GM21529 (cell line): Measurements from ENCODE around the gene ZGPAT.

Source experiments
- ATAC-seq: cut with Tn5 transposase; IDR thresholded peaks from one replicate; pipeline ENCODE4 v1.9.1; 2021; ENCODE audit not compliant: unreplicated experiment

Gene ZGPAT

GRCh38 chr20:63691711-63692435 lies 16.0 kb upstream of the ZGPAT start:
- ATAC-seq: no peak

GRCh38 chr20:63692436-63693082 lies 15.3 kb upstream of the ZGPAT start:
- no peak for ATAC-seq

DNA sequence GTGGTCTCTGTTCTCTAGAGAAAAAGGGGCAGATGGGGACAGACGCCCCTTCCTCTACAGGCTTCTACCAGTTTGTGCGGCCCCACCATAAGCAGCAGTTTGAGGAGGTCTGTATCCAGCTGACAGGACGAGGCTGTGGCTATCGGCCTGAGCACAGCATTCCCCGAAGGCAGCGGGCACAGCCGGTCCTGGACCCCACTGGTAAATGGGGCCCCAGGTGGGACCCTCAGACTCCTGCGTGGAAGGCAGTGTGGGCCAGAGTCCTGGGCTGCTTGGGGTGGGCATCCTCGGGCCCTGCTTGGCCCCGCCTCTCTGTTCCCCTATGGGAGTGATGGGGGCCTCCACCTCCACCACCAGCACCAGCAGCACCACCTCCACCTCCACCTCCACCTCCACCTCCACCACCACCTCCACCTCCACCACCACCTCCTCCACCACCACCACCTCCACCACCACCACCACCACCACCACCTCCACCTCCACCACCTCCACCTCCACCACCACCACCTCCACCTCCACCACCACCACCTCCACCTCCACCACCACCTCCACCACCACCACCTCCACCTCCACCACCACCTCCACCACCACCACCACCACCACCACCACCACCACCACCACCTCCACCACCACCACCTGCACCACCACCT lies 14.6 kb upstream of the ZGPAT start:
- no peak for ATAC-seq

- no peak for ATAC-seq
Observed at GRCh38 chr20:63693733-63694583, 13.9 kb upstream of the ZGPAT start.

- no peak for ATAC-seq
Observed at GRCh38 chr20:63694584-63695423, 13.0 kb upstream of the ZGPAT start.

DNA sequence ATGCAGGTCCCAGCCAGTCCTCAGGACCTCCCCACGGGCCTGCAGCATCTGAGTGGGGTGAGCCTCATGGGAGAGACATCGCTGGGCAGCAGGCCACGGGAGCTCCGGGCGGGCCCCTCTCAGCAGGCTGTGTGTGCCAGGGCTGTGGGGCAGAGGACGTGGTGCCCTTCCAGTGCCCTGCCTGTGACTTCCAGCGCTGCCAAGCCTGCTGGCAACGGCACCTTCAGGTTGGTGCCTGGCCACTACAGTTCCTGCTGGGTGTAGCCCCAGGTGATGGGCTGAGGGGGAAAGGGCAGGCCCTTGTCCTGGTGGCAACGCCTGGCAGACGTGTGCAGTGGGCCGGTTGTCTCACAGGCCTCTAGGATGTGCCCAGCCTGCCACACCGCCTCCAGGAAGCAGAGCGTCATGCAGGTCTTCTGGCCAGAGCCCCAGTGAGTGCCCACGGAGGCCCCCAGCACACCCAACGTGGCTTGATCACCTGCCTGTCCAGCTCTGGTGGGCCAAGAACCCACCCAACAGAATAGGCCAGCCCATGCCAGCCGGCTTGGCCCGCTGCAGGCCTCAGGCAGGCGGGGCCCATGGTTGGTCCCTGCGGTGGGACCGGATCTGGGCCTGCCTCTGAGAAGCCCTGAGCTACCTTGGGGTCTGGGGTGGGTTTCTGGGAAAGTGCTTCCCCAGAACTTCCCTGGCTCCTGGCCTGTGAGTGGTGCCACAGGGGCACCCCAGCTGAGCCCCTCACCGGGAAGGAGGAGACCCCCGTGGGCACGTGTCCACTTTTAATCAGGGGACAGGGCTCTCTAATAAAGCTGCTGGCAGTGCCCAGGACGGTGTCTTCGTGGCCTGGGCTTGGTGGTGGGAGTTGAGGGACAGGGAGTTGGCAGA lies 12.2 kb upstream of the ZGPAT start:
- no peak for ATAC-seq

- ATAC-seq: no peak
Observed at GRCh38 chr20:63696306-63696627, 11.6 kb upstream of the ZGPAT start.

GRCh38 chr20:63696628-63697356 lies 11.0 kb upstream of the ZGPAT start, which contains the start of gene TNFRSF6B:
Gene TNFRSF6B (plus strand): TSS chr20:63696652. CDS start chr20:63696768, 116 bp downstream.
- ATAC-seq: no peak

DNA sequence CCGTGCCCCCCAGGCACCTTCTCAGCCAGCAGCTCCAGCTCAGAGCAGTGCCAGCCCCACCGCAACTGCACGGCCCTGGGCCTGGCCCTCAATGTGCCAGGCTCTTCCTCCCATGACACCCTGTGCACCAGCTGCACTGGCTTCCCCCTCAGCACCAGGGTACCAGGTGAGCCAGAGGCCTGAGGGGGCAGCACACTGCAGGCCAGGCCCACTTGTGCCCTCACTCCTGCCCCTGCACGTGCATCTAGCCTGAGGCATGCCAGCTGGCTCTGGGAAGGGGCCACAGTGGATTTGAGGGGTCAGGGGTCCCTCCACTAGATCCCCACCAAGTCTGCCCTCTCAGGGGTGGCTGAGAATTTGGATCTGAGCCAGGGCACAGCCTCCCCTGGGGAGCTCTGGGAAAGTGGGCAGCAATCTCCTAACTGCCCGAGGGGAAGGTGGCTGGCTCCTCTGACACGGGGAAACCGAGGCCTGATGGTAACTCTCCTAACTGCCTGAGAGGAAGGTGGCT lies 10.4 kb upstream of the ZGPAT start:
- ATAC-seq: no peak

GRCh38 chr20:63697868-63698545 lies 9.8 kb upstream of the ZGPAT start:
- no peak for ATAC-seq

- no peak for ATAC-seq
Observed at GRCh38 chr20:63698739-63699465, 8.9 kb upstream of the ZGPAT start.

- no peak for ATAC-seq
Observed at GRCh38 chr20:63699466-63700198, 8.2 kb upstream of the ZGPAT start.

- ATAC-seq: no peak
Observed at GRCh38 chr20:63700199-63701050, 7.4 kb upstream of the ZGPAT start.

DNA sequence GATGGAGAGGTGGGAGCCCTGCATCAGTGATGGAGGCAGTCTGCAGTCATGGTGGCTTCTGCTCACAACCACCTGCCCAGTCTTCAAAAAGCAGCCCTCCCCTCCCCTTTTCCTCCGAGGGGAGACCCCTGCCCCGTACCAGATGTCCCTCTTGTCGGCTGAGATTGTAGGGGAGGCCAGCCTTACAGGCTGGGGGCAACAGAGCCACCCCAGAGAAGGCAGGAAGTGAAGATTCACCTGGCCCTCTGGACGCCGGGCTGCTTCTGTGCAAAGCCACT lies 6.8 kb upstream of the ZGPAT start:
- no peak for ATAC-seq

DNA sequence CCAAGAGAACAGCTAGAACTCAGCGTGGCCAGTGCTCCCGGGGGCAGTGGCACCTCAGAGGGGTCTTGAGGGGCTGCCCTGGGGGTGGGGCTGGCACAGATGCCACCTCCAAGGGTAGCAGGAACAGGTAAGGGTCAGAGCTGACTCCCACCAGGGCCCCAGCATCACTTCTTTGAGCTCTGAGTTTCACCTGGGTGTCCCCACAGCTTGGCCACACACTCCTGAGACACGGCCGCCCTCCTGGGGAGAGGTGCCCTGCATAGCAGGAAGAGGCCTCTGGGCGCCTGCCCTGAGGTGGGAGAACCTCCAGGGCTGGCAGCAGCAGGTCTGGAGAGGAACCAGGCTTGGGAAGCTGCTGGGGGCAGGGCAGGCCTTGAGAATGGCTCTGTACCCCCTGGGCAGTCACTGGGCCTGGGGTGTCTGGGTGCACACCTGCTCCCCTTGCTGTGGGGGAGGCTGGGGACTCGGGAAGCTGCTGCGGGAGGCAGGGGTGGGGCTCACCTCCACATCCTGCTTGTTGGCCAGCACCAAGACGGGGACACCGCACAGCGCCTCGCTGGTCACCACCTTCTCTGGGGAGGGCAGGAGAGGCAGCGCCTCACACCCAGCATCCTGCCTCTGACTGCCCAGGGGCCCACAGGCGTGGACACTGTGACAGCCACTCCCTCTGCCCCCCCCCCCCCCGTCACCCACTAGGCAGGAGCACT lies 6.4 kb upstream of the ZGPAT start:
- no peak for ATAC-seq
